Transverse colon (tissue), 4 donors: ENCODE measurements around the gene ATP9A. TPM values are rescaled to one million over a fixed set of nuclear protein-coding genes. Genes with fewer than 3 reads are reported as not detected.

ENCODE experiments used
- DNase-seq: peaks from one replicate; pipeline ENCODE4 v3.0.0-alpha.2; 2019
- H3K27ac ChIP-seq, 4 donors: fragments of 200-600 bp; sonication (generic); 2 replicates each; pipeline ENCODE4 v1.5.1; 2016 to 2018; ENCODE audit warnings: inconsistent platforms in 4 of 4
- H3K27me3 ChIP-seq: fragments of 200-600 bp; sonication (generic); 2 replicates; pipeline ENCODE4 v1.5.1; 2017; ENCODE audit warnings: inconsistent platforms
- H3K36me3 ChIP-seq, 4 donors: fragments of 200-600 bp; sonication (generic); 2 replicates each; pipeline ENCODE4 v1.5.1; 2017 to 2019; ENCODE audit warnings: inconsistent platforms in 4 of 4
- H3K4me1 ChIP-seq, 4 donors: fragments of 200-600 bp; sonication (generic); 2 replicates each; pipeline ENCODE4 v1.5.1; 2017 to 2020; ENCODE audit warnings: inconsistent platforms in 4 of 4
- H3K4me3 ChIP-seq, 4 donors: fragments of 200-600 bp; sonication (generic); 1 replicate in 1 of 4; 2 replicates in 3 of 4; pipeline versions ENCODE4 v1.5.1 to v1.6.1; 2017 to 2019; ENCODE audit warnings: inconsistent platforms in 4 of 4
- H3K9me3 ChIP-seq, 2 donors: fragments of 200-600 bp; sonication (generic); 2 replicates each; pipeline ENCODE4 v1.5.1; 2017 to 2019; ENCODE audit warnings: inconsistent platforms in 2 of 2
- CTCF ChIP-seq, 5 experiments: fragments of 200-600 bp in 3 of 5; fragments of 450-650 bp in 2 of 5; sonication (generic) in 3 of 5; IDR thresholded peaks; 1 replicate in 2 of 5; 2 replicates in 3 of 5; pipeline ENCODE4 v1.5.1; 2016 to 2017; ENCODE audit warnings: antibody characterized with exemption in 5 of 5, inconsistent platforms in 3 of 5, mild to moderate bottlenecking in 2 of 5, moderate library complexity in 1 of 5
- EP300 ChIP-seq: sonication (generic); formaldehyde crosslinking; IDR thresholded peaks from one replicate; pipeline ENCODE4 v1.6.1; 2017; ENCODE audit warnings: antibody characterized with exemption, low read depth
- POLR2A ChIP-seq: fragments of 450-650 bp; IDR thresholded peaks from one replicate; pipeline ENCODE4 v1.6.1; 2016; ENCODE audit warnings: antibody characterized with exemption, mild to moderate bottlenecking, moderate library complexity
- POLR2AphosphoS5 ChIP-seq, 3 donors: sonication (generic); formaldehyde crosslinking; IDR thresholded peaks; one replicate each; pipeline ENCODE4 v1.6.1; 2016; ENCODE audit warnings: antibody characterized with exemption in 3 of 3
- WGBS, 2 donors: methylation state at CpG; one replicate each; pipeline ENCODE4 v1.1.5; 2018; ENCODE audit warnings: low coverage in 1 of 2; 5-methylcytosine and 5-hydroxymethylcytosine counted together
- in situ Hi-C, 4 donors: fragments of 200-750 bp; cut with MboI; loops; one replicate each; pipeline versions ENCODE4 v1.15.0 to v1.15.1; 2017; ENCODE audit warnings: low sequenced_read_pairs in 3 of 4, low pct_ligation_motif_present in 1 of 4, low pct_unique_long_range_greater_than_20kb in 1 of 4
- intact Hi-C: fragments of 100-400 bp; cut with DNase I; formaldehyde crosslinking; loops from one replicate; pipeline ENCODE4 v1.15.1; 2023; ENCODE audit warnings: low total_unique reads
- total RNA-seq, 4 donors: library from RNA; depleted of rRNA; stranded (reverse); fragments of >200 nt; gene quantifications; one replicate each; pipeline ENCODE4 v1.1.0, GENCODE V29; 2016

The ATP9A gene
- total RNA-seq, 4 donors from 2014 or later: 66.3 to 93.0 (median 78.9) TPM

DNA sequence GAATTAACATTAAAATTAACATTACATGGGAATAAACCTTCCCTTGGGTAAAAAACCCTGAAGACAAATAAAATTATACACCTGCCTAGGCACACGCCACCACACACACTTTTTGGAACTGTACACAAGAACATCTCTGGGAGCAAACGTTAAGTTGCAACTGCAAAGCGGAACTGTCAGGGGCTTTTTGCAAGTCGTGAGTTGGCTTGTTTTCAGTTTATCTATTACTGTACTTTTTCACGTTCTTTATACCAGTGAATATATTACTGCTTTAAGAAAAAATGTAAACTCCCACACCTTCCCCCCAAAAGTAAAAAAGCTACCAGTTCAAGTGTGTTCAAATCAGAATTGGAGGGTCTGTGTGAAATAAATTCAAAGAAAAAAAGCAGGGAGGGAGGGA is 160.1 kb downstream of the ATP9A start:
- intact Hi-C loops (no loop called here), in situ Hi-C loops (loop anchor here in 1 of 4 donors (25.0 kb wide), 1 partner anchor 621 kb away; no protein-coding TSS in a partner anchor)
- no peak for DNase-seq
- Histone ChIP-seq H3K36me3 (peaks cover 0 to 17% (median 4%) of the 10 kb centered on the region in 4 donors), H3K4me3 (no peak overlapping the region), H3K4me1 (no peaks in the 10 kb centered on the region), H3K9me3 (no peaks in the 10 kb centered on the region), H3K27me3 (no peaks in the 10 kb centered on the region), H3K27ac (no peak overlapping the region)
- WGBS, 2 donors: 67 to 76% methylated on average over 5 of the region's 5 CpGs
- no peak for TF ChIP-seq POLR2AphosphoS5 (IDR thresholded peaks at IDR 0.05)
- no peak for TF ChIP-seq CTCF (IDR thresholded peaks at IDR 0.05)
- TF ChIP-seq POLR2A: no peak
- no peak for TF ChIP-seq EP300

- no peaks in the 10 kb centered on the region for H3K4me1 ChIP-seq
These were observed 161.0 kb downstream of the ATP9A start for GRCh38 chr20:51607170-51607569.

GRCh38 chr20:51604851-51605250 is 163.3 kb downstream of the ATP9A start:
- DNase-seq: no peak
- WGBS, 2 donors: 96 to 97% methylated on average over 6 to 14 of the region's 14 CpGs
- H3K4me3 ChIP-seq: no peak overlapping the region
- no peaks in the 10 kb centered on the region for H3K9me3 ChIP-seq
- no peak overlapping the region for H3K27ac ChIP-seq
- TF ChIP-seq EP300 (no peak), POLR2AphosphoS5 (IDR thresholded peaks at IDR 0.05) (no peak), CTCF (IDR thresholded peaks at IDR 0.05) (no peak), POLR2A (no peak)
- intact Hi-C loops: no loop called here
- H3K36me3 ChIP-seq: peaks cover 0 to 17% (median 4%) of the 10 kb centered on the region in 4 donors
- no peaks in the 10 kb centered on the region for H3K27me3 ChIP-seq
- in situ Hi-C loops: loop anchor here in 1 of 4 donors (25.0 kb wide), 1 partner anchor 618 kb away; no protein-coding TSS in a partner anchor
- H3K4me1 ChIP-seq: no peaks in the 10 kb centered on the region

More at GRCh38 chr20:51607170-51607569, 161.0 kb downstream of the ATP9A start:
- H3K4me3 ChIP-seq: no peak overlapping the region
- no peak for DNase-seq
- TF ChIP-seq POLR2AphosphoS5 (IDR thresholded peaks at IDR 0.05): no peak
- no peak for TF ChIP-seq EP300
- TF ChIP-seq CTCF (IDR thresholded peaks at IDR 0.05): no peak
- no peak for TF ChIP-seq POLR2A
- in situ Hi-C loops: loop anchor here in 1 of 4 donors (25.0 kb wide), 1 partner anchor 620 kb away; no protein-coding TSS in a partner anchor
- WGBS, 2 donors: 70 to 87% methylated on average over 2 of the region's 2 CpGs
- H3K36me3 ChIP-seq: peaks cover 0 to 17% (median 4%) of the 10 kb centered on the region in 4 donors
- no peak overlapping the region for H3K27ac ChIP-seq
- intact Hi-C loops: no loop called here
- no peaks in the 10 kb centered on the region for H3K9me3 ChIP-seq
- no peaks in the 10 kb centered on the region for H3K27me3 ChIP-seq

- no peak overlapping the region for H3K4me3 ChIP-seq
These were observed 166.1 kb downstream of the ATP9A start for GRCh38 chr20:51602131-51602530.

More at GRCh38 chr20:51602131-51602530, 166.1 kb downstream of the ATP9A start:
- 83% methylated on average over 5 of the region's 5 CpGs; no CpG with 5 or more reads in 1 of the 2 donors for WGBS, 2 donors
- TF ChIP-seq POLR2AphosphoS5 (IDR thresholded peaks at IDR 0.05) (no peak), EP300 (no peak), CTCF (IDR thresholded peaks at IDR 0.05) (no peak), POLR2A (no peak)
- in situ Hi-C loops: loop anchor here in 1 of 4 donors (25.0 kb wide), 1 partner anchor 615 kb away; no protein-coding TSS in a partner anchor
- no peaks in the 10 kb centered on the region for H3K9me3 ChIP-seq
- intact Hi-C loops: no loop called here
- no peak for DNase-seq
- no peak overlapping the region for H3K27ac ChIP-seq
- H3K27me3 ChIP-seq: no peaks in the 10 kb centered on the region
- peaks cover 0 to 14% (median 1%) of the 10 kb centered on the region in 4 donors for H3K36me3 ChIP-seq
- no peaks in the 10 kb centered on the region for H3K4me1 ChIP-seq
